Lower lobe of right lung (tissue), 2 donors: Measurements from ENCODE around the gene WFDC5. TPM values are rescaled to one million over a fixed set of nuclear protein-coding genes. Genes with fewer than 3 reads are reported as not detected.

Experiments
- ATAC-seq, 2 donors: fragments of 200-7000 bp; cut with Tn5 transposase; one replicate each; pipeline ENCODE4 v1.9.1; 2020 to 2022; ENCODE audit warnings: mild to moderate bottlenecking in 2 of 2, moderate library complexity in 2 of 2
- DNase-seq: peaks from one replicate; pipeline ENCODE4 v3.0.0-alpha.2; 2020
- H3K27ac ChIP-seq: fragments of 200-600 bp; one replicate; pipeline ENCODE4 v1.8.0; 2022
- H3K27me3 ChIP-seq: fragments of 200-600 bp; one replicate; pipeline ENCODE4 v1.8.0; 2022; ENCODE audit warnings: low read depth
- H3K36me3 ChIP-seq: fragments of 200-600 bp; one replicate; pipeline ENCODE4 v1.8.0; 2022; ENCODE audit warnings: mild to moderate bottlenecking
- H3K4me1 ChIP-seq: fragments of 200-600 bp; one replicate; pipeline ENCODE4 v1.8.0; 2022
- H3K4me3 ChIP-seq: fragments of 200-600 bp; one replicate; pipeline ENCODE4 v1.8.0; 2022; ENCODE audit warnings: mild to moderate bottlenecking
- H3K9me3 ChIP-seq: fragments of 200-600 bp; one replicate; pipeline ENCODE4 v1.8.0; 2022
- intact Hi-C: fragments of 100-400 bp; cut with DNase I; formaldehyde crosslinking; loops from one replicate; pipeline ENCODE4 v1.11.0; 2022
- total RNA-seq: library from RNA; stranded (reverse); fragmentation: NEBNext Ultra II Directional; extraction: Animal tissue kit (Norgen Biotek cat#: 25700); gene quantifications from one replicate; pipeline ENCODE4 v1.2.1, GENCODE V29; 2021
- TF ChIP-seq, protein P1 (sequence below): fragments of 200-600 bp; IDR thresholded peaks from one replicate; pipeline ENCODE4 v1.8.0; 2022; ENCODE audit warnings: antibody characterized with exemption, mild to moderate bottlenecking
- donor health status: DM: no; HTN: yes; CAD: no; lungs with severe emphysema.

WFDC5 gene
- total RNA-seq, 1 donor from 2014 or later, result 1.6 TPM

DNA sequence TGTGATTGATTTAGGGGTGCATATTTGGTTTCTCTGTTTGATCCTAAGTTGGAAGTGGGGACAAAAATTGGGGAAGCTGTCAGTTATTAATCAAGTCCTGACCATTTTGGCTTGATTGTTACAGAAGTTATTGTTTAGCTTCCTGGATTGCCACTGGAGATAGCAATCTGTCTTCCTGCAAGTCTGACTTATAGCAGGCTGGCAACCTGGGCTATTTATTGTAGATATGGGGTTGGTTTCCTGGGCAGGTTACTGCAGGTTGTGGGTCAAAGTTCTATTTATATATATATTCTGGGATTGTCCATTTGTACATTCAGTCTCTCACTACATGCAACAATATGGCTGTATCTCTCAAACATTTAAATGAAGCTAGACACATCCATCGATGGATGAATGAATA, 31.8 kb downstream of the WFDC5 start:
- intact Hi-C loops, result no loop called here

DNA sequence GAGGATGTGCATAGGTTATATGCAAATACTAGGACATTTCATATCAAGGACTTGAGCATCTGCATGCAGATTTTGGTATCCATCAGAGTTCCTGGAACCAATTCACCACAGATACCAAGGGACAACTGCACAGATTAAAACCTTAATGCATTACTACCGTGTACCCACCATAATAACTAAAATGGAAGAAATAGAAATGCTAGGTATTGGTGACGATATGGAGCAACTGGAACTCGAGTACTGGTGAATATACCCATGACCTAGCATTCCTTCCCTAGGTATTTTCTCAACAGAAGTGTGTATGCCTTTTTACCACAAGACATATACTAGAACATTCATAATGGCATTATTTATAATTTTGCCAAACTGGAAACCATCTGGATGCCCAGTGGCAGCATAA, 32.5 kb downstream of the WFDC5 start:
- intact Hi-C loops, result no loop called here
- H3K4me1 ChIP-seq, result peaks cover 3% of the 10 kb centered on the region
- DNase-seq, result no peak
- no peaks in the 10 kb centered on the region for H3K27me3 ChIP-seq
- TF ChIP-seq, protein P1, sequence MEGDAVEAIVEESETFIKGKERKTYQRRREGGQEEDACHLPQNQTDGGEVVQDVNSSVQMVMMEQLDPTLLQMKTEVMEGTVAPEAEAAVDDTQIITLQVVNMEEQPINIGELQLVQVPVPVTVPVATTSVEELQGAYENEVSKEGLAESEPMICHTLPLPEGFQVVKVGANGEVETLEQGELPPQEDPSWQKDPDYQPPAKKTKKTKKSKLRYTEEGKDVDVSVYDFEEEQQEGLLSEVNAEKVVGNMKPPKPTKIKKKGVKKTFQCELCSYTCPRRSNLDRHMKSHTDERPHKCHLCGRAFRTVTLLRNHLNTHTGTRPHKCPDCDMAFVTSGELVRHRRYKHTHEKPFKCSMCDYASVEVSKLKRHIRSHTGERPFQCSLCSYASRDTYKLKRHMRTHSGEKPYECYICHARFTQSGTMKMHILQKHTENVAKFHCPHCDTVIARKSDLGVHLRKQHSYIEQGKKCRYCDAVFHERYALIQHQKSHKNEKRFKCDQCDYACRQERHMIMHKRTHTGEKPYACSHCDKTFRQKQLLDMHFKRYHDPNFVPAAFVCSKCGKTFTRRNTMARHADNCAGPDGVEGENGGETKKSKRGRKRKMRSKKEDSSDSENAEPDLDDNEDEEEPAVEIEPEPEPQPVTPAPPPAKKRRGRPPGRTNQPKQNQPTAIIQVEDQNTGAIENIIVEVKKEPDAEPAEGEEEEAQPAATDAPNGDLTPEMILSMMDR, result no peak
- peaks cover 8% of the 10 kb centered on the region for H3K9me3 ChIP-seq
- ATAC-seq, result no peak
- H3K27ac ChIP-seq, result no peak overlapping the region
- H3K4me3 ChIP-seq, result no peak overlapping the region
- peaks cover 43% of the 10 kb centered on the region for H3K36me3 ChIP-seq

More for the DNA sequence above, 31.8 kb downstream of the WFDC5 start:
- H3K4me1 ChIP-seq, result peaks cover 8% of the 10 kb centered on the region
- H3K27me3 ChIP-seq, result no peaks in the 10 kb centered on the region
- H3K4me3 ChIP-seq, result no peak overlapping the region
- no peak overlapping the region for H3K27ac ChIP-seq
- peaks cover 8% of the 10 kb centered on the region for H3K9me3 ChIP-seq
- TF ChIP-seq, protein P1, result no peak
- ATAC-seq, result no peak
- peaks cover 38% of the 10 kb centered on the region for H3K36me3 ChIP-seq
- DNase-seq, result no peak

DNA sequence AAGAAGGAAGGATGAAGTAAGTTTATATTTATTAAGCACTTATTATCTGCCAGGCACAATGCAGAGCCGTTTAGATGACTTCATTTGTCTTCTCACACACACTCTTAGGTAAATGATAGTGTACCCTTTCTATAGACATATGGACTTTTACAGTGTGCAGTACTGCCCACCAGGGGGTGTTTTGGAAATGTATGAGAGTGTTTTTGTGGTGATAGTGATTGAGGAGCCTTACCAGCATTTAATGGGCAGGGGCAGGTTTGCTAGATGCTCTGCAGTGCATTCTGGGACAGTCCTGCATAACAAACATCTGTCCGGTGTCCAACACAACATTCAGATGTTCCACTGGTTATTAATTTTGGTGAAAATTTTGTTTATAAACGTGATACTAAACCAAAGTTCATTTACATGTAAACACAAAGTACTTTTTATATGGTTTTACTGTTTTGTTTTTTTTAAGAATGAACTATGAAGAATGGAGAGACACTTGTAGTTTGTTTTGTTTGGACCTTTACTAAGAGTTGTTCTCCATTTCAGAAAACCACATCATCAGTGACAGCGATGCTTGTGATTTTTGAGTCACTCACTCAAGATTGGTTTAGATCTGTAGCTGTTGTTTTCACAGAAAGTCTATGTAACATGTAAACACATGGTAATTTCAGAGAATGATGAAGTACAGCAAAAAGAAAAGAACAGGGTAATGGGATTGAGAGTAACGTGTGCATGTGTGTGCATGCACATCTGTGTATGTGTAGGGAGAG, 33.9 kb downstream of the WFDC5 start:
- Histone ChIP-seq H3K27ac (no peak overlapping the region), H3K36me3 (peaks cover 57% of the 10 kb centered on the region), H3K9me3 (peaks cover 8% of the 10 kb centered on the region), H3K4me3 (no peak overlapping the region), H3K27me3 (no peaks in the 10 kb centered on the region), H3K4me1 (no peaks in the 10 kb centered on the region)
- ATAC-seq (no peak), DNase-seq (no peak)
- intact Hi-C loops, result no loop called here
- TF ChIP-seq, protein P1, result peak; percentile 13

DNA sequence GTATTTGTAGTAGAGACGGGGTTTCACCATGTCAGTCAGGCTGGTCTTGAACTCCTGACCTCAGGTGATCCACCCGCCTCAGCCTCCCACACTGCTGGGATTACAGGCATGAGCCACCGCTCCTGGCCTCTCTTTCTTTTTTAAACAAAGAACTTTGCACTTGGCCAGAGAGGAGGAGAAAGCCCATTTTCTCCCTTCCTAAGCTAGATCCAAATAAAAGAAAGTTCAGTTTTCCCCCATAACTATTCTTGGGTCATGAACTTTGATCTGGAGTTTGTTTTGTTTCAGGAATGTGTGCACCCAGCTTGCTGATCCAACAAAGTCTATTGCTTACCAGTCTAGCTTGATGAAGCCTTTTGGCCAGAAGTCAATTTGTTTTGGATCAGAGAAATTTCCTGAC, 37.4 kb downstream of the WFDC5 start:
- TF ChIP-seq, protein P1, result no peak
- Histone ChIP-seq H3K4me1 (no peaks in the 10 kb centered on the region), H3K27me3 (no peaks in the 10 kb centered on the region), H3K9me3 (peaks cover 1% of the 10 kb centered on the region), H3K4me3 (no peak overlapping the region), H3K27ac (no peak overlapping the region), H3K36me3 (peaks cover 88% of the 10 kb centered on the region)
- ATAC-seq (no peak), DNase-seq (no peak)
- intact Hi-C loops, result no loop called here

DNA sequence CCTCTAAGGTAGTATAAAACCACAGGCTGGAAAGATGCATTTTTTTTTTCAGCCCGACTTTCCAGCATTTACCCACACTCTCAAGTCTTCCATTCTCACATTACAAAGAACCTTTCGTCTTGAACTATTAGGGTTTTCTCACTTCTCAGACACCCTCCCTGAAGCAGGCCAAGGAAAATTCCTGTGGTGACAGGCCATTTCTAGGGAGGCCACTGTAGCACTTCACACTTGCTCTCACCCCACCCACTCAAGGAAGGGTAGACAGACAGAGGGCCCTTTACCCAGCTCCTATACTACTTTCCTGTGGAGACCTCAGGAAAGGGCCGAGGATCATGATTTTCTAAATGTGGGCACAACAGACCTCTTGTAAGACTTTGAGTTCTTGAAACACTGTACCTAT, 41.8 kb downstream of the WFDC5 start:
- H3K36me3 ChIP-seq, result peaks cover 64% of the 10 kb centered on the region
- no peak for DNase-seq

More for the DNA sequence above, 41.8 kb downstream of the WFDC5 start:
- Histone ChIP-seq H3K4me1 (no peaks in the 10 kb centered on the region), H3K9me3 (no peaks in the 10 kb centered on the region), H3K27ac (no peak overlapping the region), H3K27me3 (no peaks in the 10 kb centered on the region), H3K4me3 (no peak overlapping the region)
- no peak for ATAC-seq
- intact Hi-C loops, result no loop called here
- TF ChIP-seq, protein P1, result no peak
